Activated CD4-positive, alpha-beta T cell treated with anti-CD3 and anti-CD28 coated beads, Interleukin-2, amount 50 U/mL, for 48 hours (primary cell): ENCODE measurements around the gene SLC66A2.

Source experiments
- DNase-seq, 2 experiments: peaks; one replicate each; pipeline ENCODE4 v3.0.0-alpha.2; 2020

Gene SLC66A2

DNA sequence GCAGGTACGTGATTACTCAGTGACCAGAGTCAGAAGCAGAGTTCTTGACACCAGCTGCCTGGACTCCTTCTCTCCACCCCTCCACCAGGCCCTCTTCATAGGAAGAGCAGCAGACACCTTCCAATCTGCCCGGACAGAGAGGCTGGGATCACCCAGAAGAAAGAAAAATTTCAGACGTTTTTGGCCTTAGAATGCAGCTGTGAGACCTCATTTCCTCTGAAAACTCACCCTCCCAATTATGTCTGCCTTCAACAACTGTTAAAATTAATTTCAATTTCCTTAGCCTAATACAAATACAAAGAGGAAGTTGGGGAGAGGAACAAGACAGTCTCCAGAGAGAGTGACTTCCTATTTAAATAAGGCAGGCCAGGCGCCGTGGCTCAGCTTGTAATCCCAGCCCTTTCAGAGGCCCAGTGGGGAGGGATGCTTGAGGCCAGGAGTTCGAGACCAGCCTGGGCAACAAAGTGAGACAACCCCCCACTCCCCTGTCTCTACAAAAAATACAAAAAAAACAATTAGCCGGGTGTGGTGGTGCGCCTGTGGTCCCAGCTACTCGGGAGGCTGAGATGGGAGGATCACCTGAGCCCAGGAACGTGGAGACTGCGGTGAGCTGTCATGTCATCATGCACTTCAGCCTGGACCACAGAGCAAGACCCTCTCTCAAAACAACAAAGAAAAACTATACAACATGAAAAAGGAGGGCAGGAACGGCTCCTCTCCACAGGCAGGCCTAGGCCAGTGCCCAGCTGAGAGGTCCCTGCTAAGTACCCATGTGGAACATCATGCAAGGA, 1.6 kb downstream of the SLC66A2 start:
- DNase-seq: peak in 1 of 2 experiments; percentile 17

- no peak for DNase-seq
These were observed 2.6 kb downstream of the SLC66A2 start for GRCh38 chr18:79948719-79949411.

- DNase-seq: no peak
These were observed 3.4 kb downstream of the SLC66A2 start for GRCh38 chr18:79947881-79948610.

DNA sequence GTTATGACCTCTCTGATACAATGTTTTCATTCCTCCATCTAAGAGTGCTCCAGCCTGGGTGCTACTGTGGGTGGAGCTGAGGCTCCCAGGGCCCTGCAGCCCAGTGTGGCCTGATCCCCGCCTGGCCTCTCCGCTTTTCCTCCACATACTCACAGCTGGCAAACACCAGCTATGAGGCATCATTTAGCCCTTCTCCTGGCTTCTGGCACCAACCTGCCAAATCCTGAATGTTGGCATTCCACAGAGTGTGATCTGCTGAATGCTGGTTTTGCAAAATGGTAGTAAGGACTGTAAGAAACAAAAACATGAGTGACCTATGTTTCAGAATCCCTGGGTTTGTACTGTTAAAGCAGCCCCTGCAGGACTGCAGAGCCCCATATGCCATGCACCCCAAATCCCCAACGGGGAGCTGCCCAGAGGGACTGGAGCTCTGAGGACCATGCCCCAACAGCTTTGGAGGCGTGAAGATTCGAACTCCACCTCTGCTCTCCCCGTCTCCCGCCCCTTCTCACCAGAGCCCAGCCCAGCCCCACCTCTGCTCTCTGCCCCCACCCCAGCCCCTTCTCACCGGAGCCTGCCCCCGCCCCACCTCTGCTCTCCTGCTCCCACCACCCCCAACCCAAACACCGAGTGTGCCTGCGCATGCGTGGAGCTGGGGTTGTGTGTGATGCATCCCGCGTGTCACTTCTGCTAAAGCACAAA, 4.2 kb downstream of the SLC66A2 start:
- DNase-seq: no peak

DNA sequence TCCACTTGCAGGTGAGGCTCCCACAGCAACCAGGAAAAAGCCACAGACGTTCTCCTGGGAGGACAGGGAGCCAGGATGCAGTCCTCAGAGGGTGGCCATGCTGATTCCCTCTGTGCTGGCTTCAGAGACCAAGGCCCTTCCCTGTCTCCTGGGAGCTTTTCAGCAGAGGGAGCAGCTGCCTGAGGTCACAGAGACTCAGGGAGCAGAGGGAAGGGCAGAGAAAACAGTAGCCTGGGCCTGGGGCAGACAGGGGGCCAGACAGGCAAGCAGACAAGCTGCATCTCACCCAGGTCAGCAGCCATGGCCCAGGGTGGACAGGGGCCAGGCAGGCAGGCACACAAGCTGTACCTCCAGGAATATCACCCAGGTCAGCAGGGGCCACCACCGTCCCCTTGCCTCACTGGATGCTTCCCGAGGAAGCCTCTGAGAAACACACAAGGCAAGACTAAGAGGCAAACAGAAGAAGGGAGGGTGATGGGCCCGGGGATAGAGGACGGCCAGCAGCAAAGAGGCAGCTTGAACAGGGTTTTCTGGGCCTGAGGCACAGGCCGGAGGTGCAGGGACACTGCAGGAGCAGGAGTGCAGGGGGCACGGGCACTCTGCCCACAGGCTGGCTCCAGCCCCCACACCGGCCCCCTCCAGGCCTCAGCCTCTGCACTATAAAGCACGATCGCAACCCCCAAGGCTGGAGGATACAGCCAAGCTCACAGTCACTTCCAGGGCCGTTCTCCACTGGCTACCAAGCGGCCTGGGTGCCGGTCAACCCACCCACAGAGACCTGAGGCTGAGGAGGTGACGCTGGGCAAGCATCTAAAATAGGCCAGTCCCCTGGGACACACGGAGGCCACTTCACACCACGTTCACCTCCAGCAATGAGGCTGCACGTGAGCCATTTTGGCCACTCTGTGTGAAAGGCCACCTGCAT, 6.1 kb downstream of the SLC66A2 start:
- DNase-seq: no peak

DNA sequence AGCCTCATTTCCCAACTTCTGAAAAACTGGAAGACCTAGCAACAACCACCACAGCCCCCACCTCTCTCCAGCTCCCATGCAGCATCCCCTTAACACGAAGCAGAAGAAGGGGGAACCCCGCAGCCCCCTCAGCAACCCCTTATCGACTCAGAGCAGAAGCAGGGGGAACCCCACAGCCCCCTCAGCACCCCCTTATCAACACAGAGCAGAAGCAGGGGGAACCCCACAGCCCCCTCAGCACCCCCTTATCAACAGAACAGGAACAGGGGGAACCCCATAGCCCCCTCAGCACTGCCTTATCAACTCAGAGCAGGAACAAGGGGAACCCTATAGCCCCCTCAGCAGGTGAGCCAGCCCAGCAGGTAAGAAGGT, 6.7 kb downstream of the SLC66A2 start:
- no peak for DNase-seq

DNA sequence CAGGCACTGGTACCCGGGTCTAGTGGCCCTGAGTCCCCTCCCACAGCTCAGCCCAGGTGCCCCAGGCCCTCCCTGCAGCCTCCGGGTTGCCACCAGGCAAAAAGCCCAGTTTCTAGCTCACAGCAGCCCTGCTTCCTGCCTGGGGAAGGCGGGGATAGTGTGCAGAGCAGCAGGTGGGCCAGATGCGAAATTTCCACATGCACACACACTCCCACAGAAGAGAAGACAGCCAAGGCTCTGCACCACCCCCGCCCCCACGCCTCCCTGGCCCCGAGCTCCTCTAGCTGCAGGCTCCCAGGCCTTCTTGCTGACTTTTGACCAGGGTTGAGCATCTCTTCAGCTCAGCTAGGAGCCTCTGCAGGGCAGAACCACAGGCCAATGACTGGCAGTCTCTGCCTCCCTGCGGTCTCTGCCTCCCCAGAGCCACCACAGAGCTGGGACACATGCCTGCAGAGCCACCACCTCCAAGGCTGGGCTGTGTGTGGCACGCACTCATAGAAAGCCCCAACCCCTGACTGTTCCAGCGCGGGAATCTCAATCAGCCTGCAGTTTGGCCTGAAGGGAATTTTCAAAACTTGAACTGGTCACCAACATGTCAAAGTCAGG, 7.2 kb downstream of the SLC66A2 start:
- peak in 1 of 2 experiments; percentile 37 for DNase-seq

GRCh38 chr18:79943608-79944125, 7.8 kb downstream of the SLC66A2 start:
- no peak for DNase-seq

DNA sequence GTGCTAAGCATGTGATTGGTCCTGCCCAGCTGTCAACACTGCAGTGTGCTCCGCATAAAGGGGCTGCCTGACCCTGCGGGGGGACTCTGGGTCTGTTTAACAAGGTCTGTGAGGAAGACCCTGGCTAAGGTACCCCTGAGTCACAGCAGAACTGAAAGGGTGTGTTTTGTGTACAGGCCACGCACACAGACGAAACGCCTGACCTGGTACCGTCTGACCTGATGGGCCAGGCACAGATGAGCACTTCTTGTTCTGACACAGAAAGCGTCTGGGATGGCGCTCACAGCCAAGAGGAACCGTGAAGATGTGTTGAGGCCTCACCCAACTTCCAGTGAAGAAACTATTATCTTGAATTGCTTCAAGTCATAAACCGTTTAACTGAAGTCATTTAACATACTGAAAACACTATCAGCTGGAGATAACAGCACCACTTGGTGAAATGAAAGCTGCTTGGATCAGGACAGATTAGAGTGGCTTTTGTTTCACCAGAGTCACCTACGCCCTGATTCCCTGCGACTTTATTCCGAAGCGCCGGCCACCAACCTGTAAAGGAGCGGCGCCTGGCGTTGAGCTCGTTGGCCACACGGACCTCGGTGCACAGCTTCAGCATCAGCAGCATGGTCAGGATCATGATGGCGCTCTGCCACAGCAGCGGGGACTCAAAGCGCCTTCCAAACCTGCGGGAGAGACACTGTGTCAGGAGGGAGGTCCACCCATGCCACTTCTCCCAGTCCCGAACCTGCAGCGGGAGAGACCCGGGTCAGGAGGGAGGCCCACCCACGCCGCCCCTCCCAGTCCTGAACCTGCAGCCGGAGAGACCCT, 8.5 kb downstream of the SLC66A2 start:
- no peak for DNase-seq

- DNase-seq: no peak
These were observed 9.2 kb downstream of the SLC66A2 start for GRCh38 chr18:79942211-79942610.

DNA sequence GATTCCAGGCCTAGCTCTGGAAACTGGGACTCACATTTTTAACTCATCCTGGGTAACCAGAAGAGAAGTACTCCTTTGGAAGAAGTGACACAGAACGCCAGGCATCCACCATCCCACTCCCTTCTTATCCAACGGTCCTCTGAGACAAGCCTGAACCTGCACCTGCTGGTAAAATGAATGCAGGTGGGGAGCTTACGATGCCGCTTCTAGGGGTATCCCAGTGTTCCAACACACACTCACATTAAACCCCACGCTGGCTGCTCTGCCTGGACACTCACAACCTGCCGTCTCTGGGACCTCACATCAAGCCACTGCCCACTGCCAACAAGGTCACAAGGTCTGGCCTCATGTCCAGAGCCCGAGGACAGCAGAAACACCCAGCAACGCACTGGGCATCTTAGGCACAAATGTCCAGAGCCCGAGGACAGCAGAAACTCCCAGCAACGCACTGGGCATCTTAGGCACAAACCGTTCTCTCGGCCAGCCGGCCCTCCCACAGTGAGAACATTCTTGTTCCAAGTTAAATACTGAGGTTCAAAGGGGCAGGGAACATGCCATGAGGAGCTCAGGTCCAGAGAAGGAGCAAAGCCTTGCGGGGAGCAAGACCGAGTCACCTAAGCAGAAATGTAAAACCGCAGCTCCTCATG, 9.9 kb downstream of the SLC66A2 start:
- no peak for DNase-seq

GRCh38 chr18:79940814-79941472, 10.5 kb downstream of the SLC66A2 start:
- DNase-seq: no peak

- no peak for DNase-seq
These were observed 11.2 kb downstream of the SLC66A2 start for GRCh38 chr18:79940126-79940813.

DNA sequence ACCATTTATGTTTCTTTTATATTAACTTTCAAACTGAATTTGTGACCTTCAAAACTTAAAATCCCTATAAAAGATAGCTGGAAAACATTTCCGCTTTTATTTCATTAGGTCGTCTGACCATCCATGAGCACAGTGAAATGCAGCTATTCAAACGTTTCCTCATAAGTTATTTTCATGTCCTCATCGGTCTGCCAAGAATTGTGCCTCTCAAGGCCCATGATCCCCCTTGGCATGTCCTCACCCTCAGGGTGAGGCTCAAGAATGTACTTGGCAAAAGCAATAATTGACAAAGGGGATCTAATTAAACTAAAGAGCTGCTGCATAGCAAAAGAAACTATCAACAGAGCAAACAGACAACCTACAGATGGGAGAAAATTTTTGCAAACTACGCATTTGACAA, 12.4 kb downstream of the SLC66A2 start:
- DNase-seq: no peak

DNA sequence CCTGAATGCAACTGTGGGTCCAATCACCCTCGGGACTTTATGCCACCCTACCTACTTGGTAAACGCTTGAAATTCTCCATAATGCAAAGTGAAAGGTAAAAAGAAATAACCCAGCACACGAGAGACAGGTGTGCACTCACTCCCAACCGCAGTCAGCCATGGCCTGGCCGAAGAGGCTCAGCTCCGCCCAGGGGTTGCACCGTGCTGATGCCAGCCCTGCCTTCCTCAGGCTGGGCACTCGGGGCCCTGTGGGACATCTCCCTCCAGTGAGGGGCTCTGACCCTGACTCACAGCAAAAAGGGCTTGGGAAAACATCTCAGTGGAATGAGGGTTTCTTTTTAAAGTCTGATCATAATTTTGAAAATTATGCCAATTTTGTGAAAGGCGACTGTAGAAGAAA, 13.3 kb downstream of the SLC66A2 start:
- DNase-seq: no peak

GRCh38 chr18:79937103-79937860, 14.2 kb downstream of the SLC66A2 start:
- DNase-seq: no peak

DNA sequence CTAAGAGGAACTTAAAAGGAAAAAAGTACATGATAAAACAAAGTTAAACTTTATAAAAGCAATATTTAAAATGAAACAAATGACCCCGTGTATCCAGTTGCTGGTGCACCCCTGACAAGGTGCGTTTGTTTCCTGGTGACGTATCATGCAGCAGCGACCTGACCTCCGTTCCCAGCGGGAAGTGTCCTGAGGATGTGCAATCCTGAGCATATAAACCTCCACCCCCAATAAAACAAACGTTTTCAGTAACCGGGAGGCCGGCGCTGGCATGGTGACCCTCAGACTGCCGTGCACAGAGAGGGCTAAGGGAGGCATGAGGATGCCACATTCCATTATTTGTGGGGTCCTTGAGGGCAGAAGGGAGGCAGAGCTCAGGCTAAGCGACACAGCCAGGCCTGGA, 14.8 kb downstream of the SLC66A2 start:
- DNase-seq: no peak

- DNase-seq: no peak
These were observed 15.5 kb downstream of the SLC66A2 start for GRCh38 chr18:79935925-79936324.
